Measurements from ENCODE around the gene DLG1.

DNA sequence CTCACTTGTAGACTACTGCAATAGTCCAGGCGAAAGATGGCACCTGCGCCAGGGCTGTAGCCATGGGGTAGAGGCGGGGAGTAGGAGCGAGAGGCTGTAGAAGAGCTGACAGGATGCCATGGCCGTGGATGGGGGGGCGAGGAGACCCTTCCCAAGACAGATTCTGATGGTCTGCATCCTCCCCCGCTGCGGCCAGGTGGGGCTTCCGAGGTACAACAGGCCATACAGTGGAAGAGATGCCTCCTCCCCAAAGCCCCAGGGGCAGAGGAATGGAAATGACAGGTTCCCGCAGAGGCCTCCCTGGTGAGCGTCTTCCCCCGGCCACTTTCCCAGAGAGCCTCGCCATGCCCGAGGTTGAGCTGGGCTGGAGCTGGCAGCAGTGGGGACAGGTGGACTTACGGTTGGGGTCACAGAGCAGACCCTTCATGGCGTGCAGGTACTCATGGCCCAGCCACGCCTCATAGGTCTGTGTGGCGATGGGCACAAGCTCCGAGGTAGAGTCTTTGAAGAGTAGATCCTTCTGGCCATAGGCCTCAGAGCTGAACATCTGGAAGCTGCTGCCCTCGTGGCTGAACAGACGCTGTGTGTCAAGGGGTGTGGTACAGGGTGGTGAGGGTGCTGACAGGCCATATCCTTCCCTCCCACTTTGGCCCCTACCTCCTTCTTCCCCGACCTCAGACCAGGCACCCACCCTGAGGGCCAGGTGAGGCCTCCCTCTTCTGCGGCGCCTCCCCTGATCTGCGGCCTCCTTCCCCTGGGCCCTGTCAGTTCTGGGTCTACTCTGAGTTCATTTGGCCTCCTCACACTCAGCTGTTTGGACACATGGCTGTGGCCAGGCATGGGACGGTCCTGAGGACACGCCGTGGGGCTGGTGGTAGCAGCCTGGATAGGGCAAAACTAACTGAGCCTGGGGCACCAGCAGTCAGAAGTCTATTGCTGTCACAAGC is 282.3 kb downstream of the DLG1 start:
- TF ChIP-seq, protein P1, sequence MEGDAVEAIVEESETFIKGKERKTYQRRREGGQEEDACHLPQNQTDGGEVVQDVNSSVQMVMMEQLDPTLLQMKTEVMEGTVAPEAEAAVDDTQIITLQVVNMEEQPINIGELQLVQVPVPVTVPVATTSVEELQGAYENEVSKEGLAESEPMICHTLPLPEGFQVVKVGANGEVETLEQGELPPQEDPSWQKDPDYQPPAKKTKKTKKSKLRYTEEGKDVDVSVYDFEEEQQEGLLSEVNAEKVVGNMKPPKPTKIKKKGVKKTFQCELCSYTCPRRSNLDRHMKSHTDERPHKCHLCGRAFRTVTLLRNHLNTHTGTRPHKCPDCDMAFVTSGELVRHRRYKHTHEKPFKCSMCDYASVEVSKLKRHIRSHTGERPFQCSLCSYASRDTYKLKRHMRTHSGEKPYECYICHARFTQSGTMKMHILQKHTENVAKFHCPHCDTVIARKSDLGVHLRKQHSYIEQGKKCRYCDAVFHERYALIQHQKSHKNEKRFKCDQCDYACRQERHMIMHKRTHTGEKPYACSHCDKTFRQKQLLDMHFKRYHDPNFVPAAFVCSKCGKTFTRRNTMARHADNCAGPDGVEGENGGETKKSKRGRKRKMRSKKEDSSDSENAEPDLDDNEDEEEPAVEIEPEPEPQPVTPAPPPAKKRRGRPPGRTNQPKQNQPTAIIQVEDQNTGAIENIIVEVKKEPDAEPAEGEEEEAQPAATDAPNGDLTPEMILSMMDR (IDR thresholded peaks at IDR 0.05): no peak
- no peak for TF ChIP-seq POLR2A (IDR thresholded peaks at IDR 0.05)

Measured in adrenal gland (tissue), 5 donors.